Progenitor cell of endocrine pancreas (in vitro differentiated cells): ENCODE measurements around the gene MCM9. TPM values are rescaled to one million over a fixed set of nuclear protein-coding genes. Genes with fewer than 3 reads are reported as not detected.
A peak's percentile ranks its signal among the peaks of the same experiment; 100 is the strongest.
"Not testable (repeated sequence)": the region's sequence is repeated elsewhere in the genome, so short reads cannot be mapped to it uniquely, and the experiment has no call there.

ENCODE experiments used
- DNase-seq: peaks from one replicate; pipeline ENCODE4 v3.0.0; 2021; ENCODE audit warnings: low spot score; ENCODE audit not compliant: unreplicated experiment
- H3K27ac Mint-ChIP-seq: 2 replicates; pipeline ENCODE4 v1.8.0; 2021; ENCODE audit warnings: mild to moderate bottlenecking, moderate library complexity, mixed read lengths
- H3K27me3 Mint-ChIP-seq: 2 replicates; pipeline ENCODE4 v1.8.0; 2021; ENCODE audit warnings: mixed read lengths
- H3K36me3 Mint-ChIP-seq: 2 replicates; pipeline ENCODE4 v1.8.0; 2022; ENCODE audit warnings: mixed read lengths; ENCODE audit not compliant: insufficient read depth
- H3K4me1 Mint-ChIP-seq: 2 replicates; pipeline ENCODE4 v1.8.0; 2021; ENCODE audit warnings: low read depth, mixed read lengths
- H3K4me3 Mint-ChIP-seq: 2 replicates; pipeline ENCODE4 v1.8.0; 2021; ENCODE audit warnings: low read depth, mild to moderate bottlenecking, moderate library complexity, mixed read lengths
- H3K9me3 Mint-ChIP-seq: 2 replicates; pipeline ENCODE4 v1.8.0; 2021; ENCODE audit warnings: low read depth, mixed read lengths
- total RNA-seq: library from RNA; stranded (reverse); gene quantifications from 2 replicates; pipeline ENCODE4 v1.2.1, GENCODE V29; 2021
- TF ChIP-seq, protein P1 (sequence below): fragments of 200-600 bp; sonication (generic); IDR thresholded peaks from one replicate; pipeline ENCODE4 v1.5.0; 2021; ENCODE audit warnings: antibody characterized with exemption, mild to moderate bottlenecking; ENCODE audit not compliant: unreplicated experiment

Gene MCM9
- total RNA-seq, 1 donor from 2014 or later, result 24.7 TPM

- Mint-ChIP-seq H3K4me1 (peaks cover 10% of the 10 kb centered on the region), H3K36me3 (peaks cover 3% of the 10 kb centered on the region), H3K4me3 (no peak overlapping the region), H3K27ac (no peak overlapping the region), H3K9me3 (peaks cover 6% of the 10 kb centered on the region), H3K27me3 (no peaks in the 10 kb centered on the region)
- TF ChIP-seq, protein P1, sequence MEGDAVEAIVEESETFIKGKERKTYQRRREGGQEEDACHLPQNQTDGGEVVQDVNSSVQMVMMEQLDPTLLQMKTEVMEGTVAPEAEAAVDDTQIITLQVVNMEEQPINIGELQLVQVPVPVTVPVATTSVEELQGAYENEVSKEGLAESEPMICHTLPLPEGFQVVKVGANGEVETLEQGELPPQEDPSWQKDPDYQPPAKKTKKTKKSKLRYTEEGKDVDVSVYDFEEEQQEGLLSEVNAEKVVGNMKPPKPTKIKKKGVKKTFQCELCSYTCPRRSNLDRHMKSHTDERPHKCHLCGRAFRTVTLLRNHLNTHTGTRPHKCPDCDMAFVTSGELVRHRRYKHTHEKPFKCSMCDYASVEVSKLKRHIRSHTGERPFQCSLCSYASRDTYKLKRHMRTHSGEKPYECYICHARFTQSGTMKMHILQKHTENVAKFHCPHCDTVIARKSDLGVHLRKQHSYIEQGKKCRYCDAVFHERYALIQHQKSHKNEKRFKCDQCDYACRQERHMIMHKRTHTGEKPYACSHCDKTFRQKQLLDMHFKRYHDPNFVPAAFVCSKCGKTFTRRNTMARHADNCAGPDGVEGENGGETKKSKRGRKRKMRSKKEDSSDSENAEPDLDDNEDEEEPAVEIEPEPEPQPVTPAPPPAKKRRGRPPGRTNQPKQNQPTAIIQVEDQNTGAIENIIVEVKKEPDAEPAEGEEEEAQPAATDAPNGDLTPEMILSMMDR, result no peak
- DNase-seq, result no peak
These were observed 135.1 kb downstream of the MCM9 start for GRCh38 chr6:118799826-118800225.

DNA sequence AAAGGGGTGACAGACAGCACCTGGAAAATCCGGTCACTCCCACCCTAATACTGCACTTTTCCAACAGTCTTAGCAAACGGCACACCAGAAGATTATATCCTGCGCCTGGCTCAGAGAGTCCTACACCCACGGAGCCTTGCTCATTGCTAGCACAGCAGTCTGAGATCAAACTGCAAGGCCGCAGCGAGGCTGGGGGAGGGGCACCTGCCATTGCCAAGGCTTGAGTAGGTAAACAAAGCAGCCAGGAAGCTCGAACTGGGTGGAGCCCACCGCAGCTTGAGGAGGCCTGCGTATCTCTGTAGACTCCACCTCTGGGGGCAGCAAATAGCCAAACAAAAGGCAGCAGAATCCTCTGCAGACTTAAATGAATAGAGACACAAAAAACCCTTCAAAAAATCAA is 138.4 kb downstream of the MCM9 start:
- not testable (repeated sequence) for H3K4me1 Mint-ChIP-seq, DNase-seq, H3K27me3 Mint-ChIP-seq, H3K27ac Mint-ChIP-seq, H3K36me3 Mint-ChIP-seq, H3K4me3 Mint-ChIP-seq
- peaks cover 11% of the 10 kb centered on the region for H3K9me3 Mint-ChIP-seq

DNA sequence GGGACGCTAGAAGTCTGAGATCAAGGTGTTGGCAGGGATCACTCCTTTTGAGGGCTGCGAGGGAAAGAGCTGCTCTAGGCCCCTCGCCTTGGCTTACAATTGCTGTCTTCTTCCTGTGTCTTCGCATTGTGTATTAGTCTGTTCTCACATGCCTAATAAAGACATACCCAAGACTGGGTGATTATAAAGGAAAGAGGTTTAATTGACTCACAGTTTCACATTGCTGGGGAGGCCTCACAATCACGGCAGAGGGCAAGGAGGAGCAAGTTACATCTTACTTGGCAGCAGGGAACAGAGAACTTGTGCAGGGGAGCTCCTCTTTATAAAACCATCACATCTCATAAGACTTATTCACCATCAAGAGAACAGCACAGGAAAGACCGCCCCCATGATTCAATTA is 143.5 kb downstream of the MCM9 start:
- peaks cover 8% of the 10 kb centered on the region for H3K9me3 Mint-ChIP-seq
- no peak overlapping the region for H3K4me3 Mint-ChIP-seq
- no peak overlapping the region for H3K27ac Mint-ChIP-seq
- TF ChIP-seq, protein P1, result no peak
- no peaks in the 10 kb centered on the region for H3K27me3 Mint-ChIP-seq
- H3K36me3 Mint-ChIP-seq, result peaks cover 1% of the 10 kb centered on the region
- no peaks in the 10 kb centered on the region for H3K4me1 Mint-ChIP-seq
- DNase-seq, result no peak

DNA sequence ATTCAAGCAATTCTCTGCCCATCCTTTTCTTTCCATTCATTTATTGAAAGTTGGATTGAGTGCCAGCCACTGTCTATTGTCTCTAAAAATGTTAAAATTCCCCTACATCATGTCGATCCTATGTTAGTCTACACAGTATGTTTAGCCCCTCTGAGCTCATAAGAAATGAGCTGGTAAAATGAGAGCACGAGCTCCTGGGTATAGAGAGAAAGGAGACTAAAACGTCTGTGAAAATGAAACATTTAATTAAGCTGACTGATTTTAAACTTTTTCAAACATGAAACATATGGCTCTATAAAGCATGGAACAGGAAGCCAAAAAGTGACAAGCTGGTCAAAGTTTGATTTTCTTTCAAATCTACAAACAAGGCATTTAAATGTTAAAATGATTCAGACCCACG is 145.0 kb downstream of the MCM9 start:
- TF ChIP-seq, protein P1, result no peak
- Mint-ChIP-seq H3K27ac (peak overlapping the region; percentile 41), H3K9me3 (peaks cover 5% of the 10 kb centered on the region), H3K4me1 (no peaks in the 10 kb centered on the region), H3K27me3 (no peaks in the 10 kb centered on the region), H3K4me3 (no peak overlapping the region), H3K36me3 (no peaks in the 10 kb centered on the region)
- DNase-seq, result no peak

- no peaks in the 10 kb centered on the region for H3K4me1 Mint-ChIP-seq
- no peak overlapping the region for H3K4me3 Mint-ChIP-seq
- TF ChIP-seq, protein P1, result no peak
- DNase-seq, result no peak
- H3K27ac Mint-ChIP-seq, result no peak overlapping the region
- peaks cover 5% of the 10 kb centered on the region for H3K9me3 Mint-ChIP-seq
- H3K27me3 Mint-ChIP-seq, result no peaks in the 10 kb centered on the region
- H3K36me3 Mint-ChIP-seq, result no peaks in the 10 kb centered on the region
These were observed 145.5 kb downstream of the MCM9 start for GRCh38 chr6:118789419-118789818.

DNA sequence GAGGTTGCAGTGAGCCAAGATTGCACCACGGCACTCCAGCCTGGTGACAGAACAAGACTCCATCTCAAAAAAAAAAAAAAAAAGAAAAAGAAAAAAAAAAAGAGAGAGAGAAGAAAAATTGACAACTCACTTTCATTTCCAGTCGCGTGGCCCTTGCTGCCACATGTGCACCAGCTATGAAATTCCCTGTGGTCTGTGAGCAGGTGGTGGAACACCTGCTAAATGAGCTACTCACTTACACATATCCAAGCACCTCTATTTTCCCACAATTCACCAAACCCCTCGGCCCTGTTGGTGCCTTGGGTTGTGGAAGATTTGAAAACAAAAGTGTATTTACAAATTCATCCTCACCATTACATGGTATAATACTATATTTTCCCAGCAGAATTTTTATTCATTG is 146.3 kb downstream of the MCM9 start:
- DNase-seq, result no peak
- TF ChIP-seq, protein P1, result no peak
- Mint-ChIP-seq H3K36me3 (no peaks in the 10 kb centered on the region), H3K27ac (no peak overlapping the region), H3K9me3 (peaks cover 5% of the 10 kb centered on the region), H3K27me3 (no peaks in the 10 kb centered on the region), H3K4me1 (peaks cover 1% of the 10 kb centered on the region), H3K4me3 (no peak overlapping the region)
